ENCODE measurements around the gene ZBTB9. TPM values are rescaled to one million over a fixed set of nuclear protein-coding genes. Genes with fewer than 3 reads are reported as not detected.

Gene ZBTB9
- polyA plus RNA-seq, 1 of the 3 experiments (the other 2 are of a cell fraction), result 5.7 TPM

DNA sequence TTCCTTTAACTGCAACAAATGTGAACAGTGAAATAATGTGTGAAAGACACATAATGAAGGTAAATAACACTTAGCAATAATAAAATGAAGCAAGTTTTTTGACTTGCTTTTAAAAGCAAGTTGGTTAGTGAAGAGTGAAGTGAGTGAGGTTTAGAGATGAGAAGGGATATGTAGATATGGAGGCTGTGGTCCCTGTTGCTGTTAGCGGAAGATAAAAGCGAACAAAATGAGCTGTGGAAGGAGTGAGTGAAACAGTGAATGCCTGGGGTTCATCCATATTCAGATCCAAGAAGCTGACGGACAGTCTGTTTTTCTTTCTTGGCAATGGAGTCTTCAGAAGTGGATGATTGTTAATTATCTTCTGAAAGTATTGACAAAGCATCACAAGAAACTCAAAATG is 23.5 kb downstream of the ZBTB9 start:
- H2AFZ ChIP-seq (ENCODE audit: low read depth), result no peak overlapping the region
- no peak overlapping the region for H3K27ac ChIP-seq (ENCODE audit: low read depth in 2 of 2, low read length in 1 of 2)
- H3F3A ChIP-seq (replicated peaks; ENCODE audit: insufficient read depth), result no peaks in the 10 kb centered on the region
- no peak overlapping the region for H3K4me2 ChIP-seq
- POLR2A ChIA-PET, result no interaction called here
- 79% methylated on average over 3 of the region's 3 CpGs for WGBS (ENCODE audit: low lambda C conversion rate)
- no peaks in the 10 kb centered on the region for H3K79me2 ChIP-seq (ENCODE audit: insufficient read depth)
- no peak for DNase-seq
- H3K36me3 ChIP-seq (replicated peaks in 1 of 2; ENCODE audit: control insufficient read depth in 1 of 2, insufficient read depth in 2 of 2, low read length in 1 of 2), result no peaks in the 10 kb centered on the region
- H3K4me3 ChIP-seq (ENCODE audit: low read depth in 2 of 2, low read length in 1 of 2), result no peak overlapping the region
- CTCF ChIA-PET, result no interaction called here
- H3K9me2 ChIP-seq, result no peaks in the 10 kb centered on the region
- no peaks in the 10 kb centered on the region for H4K20me1 ChIP-seq (ENCODE audit: insufficient read depth)
- H3K9me3 ChIP-seq, result no peaks in the 10 kb centered on the region
- H3K4me1 ChIP-seq (ENCODE audit: control insufficient read depth in 1 of 2, insufficient read depth in 2 of 2, low read depth in 1 of 2, low read length in 1 of 2), result no peaks in the 10 kb centered on the region
- no peak for TF ChIP-seq GATA2 (CRISPR knock-in tag; IDR thresholded peaks at IDR 0.05)
- no peak for TF ChIP-seq MEF2A (IDR thresholded peaks at IDR 0.05; ENCODE audit: borderline replicate concordance, low read depth)
- no peak for TF ChIP-seq NRF1 (IDR thresholded peaks at IDR 0.05; ENCODE audit: low read depth, low read length)
- no peak for TF ChIP-seq NFIC (IDR thresholded peaks at IDR 0.05; ENCODE audit: borderline replicate concordance)
- no peak for TF ChIP-seq FOXJ3 (CRISPR knock-in tag; IDR thresholded peaks at IDR 0.05)
- no peak for TF ChIP-seq FOSL2 (IDR thresholded peaks at IDR 0.05; ENCODE audit: borderline replicate concordance, low read depth)
- TF ChIP-seq IRF3 (IDR thresholded peaks at IDR 0.05; ENCODE audit: low read depth, low read length), result no peak
- no peak for TF ChIP-seq RXRA (IDR thresholded peaks at IDR 0.05; ENCODE audit: borderline replicate concordance, low read depth)
- no peak for TF ChIP-seq MXI1 (IDR thresholded peaks at IDR 0.05; ENCODE audit: low read depth, low read length)
- TF ChIP-seq POLR2AphosphoS5 (IDR thresholded peaks at IDR 0.05; ENCODE audit: low read depth, low read length), result no peak
- no peak for TF ChIP-seq JUND (IDR thresholded peaks at IDR 0.05)
- TF ChIP-seq GABPA (IDR thresholded peaks at IDR 0.05; ENCODE audit: low read depth), result no peak
- TF ChIP-seq MAX (IDR thresholded peaks at IDR 0.05; ENCODE audit: low read depth), result no peak
- no peak for TF ChIP-seq ELF1 (IDR thresholded peaks at IDR 0.05)
- TF ChIP-seq RAD21 (IDR thresholded peaks at IDR 0.05; ENCODE audit: low read length), result no peak
- TF ChIP-seq RFX5 (IDR thresholded peaks at IDR 0.05; ENCODE audit: low read length), result no peak
- no peak for TF ChIP-seq SMC3 (IDR thresholded peaks at IDR 0.05; ENCODE audit: low read depth, low read length)
- no peak for TF ChIP-seq EP300 (IDR thresholded peaks at IDR 0.05; ENCODE audit: borderline replicate concordance in 1 of 2, low read depth in 1 of 2, low read length in 1 of 2)
- TF ChIP-seq, protein P1, sequence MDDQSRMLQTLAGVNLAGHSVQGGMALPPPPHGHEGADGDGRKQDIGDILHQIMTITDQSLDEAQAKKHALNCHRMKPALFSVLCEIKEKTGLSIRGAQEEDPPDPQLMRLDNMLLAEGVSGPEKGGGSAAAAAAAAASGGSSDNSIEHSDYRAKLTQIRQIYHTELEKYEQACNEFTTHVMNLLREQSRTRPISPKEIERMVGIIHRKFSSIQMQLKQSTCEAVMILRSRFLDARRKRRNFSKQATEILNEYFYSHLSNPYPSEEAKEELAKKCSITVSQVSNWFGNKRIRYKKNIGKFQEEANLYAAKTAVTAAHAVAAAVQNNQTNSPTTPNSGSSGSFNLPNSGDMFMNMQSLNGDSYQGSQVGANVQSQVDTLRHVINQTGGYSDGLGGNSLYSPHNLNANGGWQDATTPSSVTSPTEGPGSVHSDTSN (IDR thresholded peaks at IDR 0.05), result no peak
- H3K27me3 ChIP-seq (ENCODE audit: insufficient read depth), result peaks cover 10% of the 10 kb centered on the region; the same call in 1 of the 2 replicates
- no peak overlapping the region for H3K9ac ChIP-seq

DNA sequence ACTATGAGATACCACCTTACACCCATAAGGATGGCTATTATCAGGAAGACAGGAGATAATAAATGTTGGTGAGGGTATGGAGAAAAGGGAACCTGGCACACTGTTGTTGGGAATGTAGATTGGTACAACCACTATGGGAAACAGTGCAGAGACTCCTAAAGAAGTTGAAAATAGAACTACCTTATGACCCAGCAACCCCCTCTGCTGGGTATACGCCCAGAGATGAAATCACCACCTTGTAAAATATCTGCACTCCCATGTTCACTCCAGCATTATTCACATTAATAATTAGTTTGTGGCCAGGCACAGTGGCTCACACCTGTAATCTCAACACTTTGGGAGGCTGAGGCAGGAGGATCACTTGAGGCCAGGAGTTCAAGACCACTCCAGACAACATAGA is 26.8 kb downstream of the ZBTB9 start:
- no peaks in the 10 kb centered on the region for H3K36me3 ChIP-seq (replicated peaks in 1 of 2; ENCODE audit: control insufficient read depth in 1 of 2, insufficient read depth in 2 of 2, low read length in 1 of 2)
- no peaks in the 10 kb centered on the region for H3K9me3 ChIP-seq
- CTCF ChIA-PET, result no interaction called here
- H3F3A ChIP-seq (replicated peaks; ENCODE audit: insufficient read depth), result no peaks in the 10 kb centered on the region
- no peaks in the 10 kb centered on the region for H4K20me1 ChIP-seq (ENCODE audit: insufficient read depth)
- POLR2A ChIA-PET, result no interaction called here
- no peak for TF ChIP-seq REST (IDR thresholded peaks at IDR 0.05; ENCODE audit: low read depth, low read length)
- TF ChIP-seq ZBTB33 (IDR thresholded peaks at IDR 0.05; ENCODE audit: borderline replicate concordance, low read depth), result no peak
- TF ChIP-seq GATA2 (CRISPR knock-in tag; IDR thresholded peaks at IDR 0.05), result no peak
- TF ChIP-seq ELF1 (IDR thresholded peaks at IDR 0.05), result no peak
- TF ChIP-seq YY1 (IDR thresholded peaks at IDR 0.05; ENCODE audit: low read depth), result no peak
- no peak for TF ChIP-seq NFIC (IDR thresholded peaks at IDR 0.05; ENCODE audit: borderline replicate concordance)
- no peak for TF ChIP-seq RFX5 (IDR thresholded peaks at IDR 0.05; ENCODE audit: low read length)
- no peak for TF ChIP-seq JUND (IDR thresholded peaks at IDR 0.05)
- TF ChIP-seq SIN3A (IDR thresholded peaks at IDR 0.05; ENCODE audit: borderline replicate concordance, low read depth, low read length), result no peak
- no peak for TF ChIP-seq SMC3 (IDR thresholded peaks at IDR 0.05; ENCODE audit: low read depth, low read length)
- H3K27ac ChIP-seq (ENCODE audit: low read depth in 2 of 2, low read length in 1 of 2), result no peak overlapping the region
- no peak for DNase-seq
- 7% methylated on average over 1 of the region's 1 CpG for WGBS (ENCODE audit: low lambda C conversion rate)
- no peaks in the 10 kb centered on the region for H3K9me2 ChIP-seq
- H3K9ac ChIP-seq, result no peak overlapping the region
- H2AFZ ChIP-seq (ENCODE audit: low read depth), result no peak overlapping the region
- no peaks in the 10 kb centered on the region for H3K4me1 ChIP-seq (ENCODE audit: control insufficient read depth in 1 of 2, insufficient read depth in 2 of 2, low read depth in 1 of 2, low read length in 1 of 2)
- no peak overlapping the region for H3K4me2 ChIP-seq
- no peak overlapping the region for H3K4me3 ChIP-seq (ENCODE audit: low read depth in 2 of 2, low read length in 1 of 2)
- H3K27me3 ChIP-seq (ENCODE audit: insufficient read depth), result peaks cover 10% of the 10 kb centered on the region; the same call in 1 of the 2 replicates
- no peaks in the 10 kb centered on the region for H3K79me2 ChIP-seq (ENCODE audit: insufficient read depth)
